Measurements from ENCODE around the gene SFXN5.

DNA sequence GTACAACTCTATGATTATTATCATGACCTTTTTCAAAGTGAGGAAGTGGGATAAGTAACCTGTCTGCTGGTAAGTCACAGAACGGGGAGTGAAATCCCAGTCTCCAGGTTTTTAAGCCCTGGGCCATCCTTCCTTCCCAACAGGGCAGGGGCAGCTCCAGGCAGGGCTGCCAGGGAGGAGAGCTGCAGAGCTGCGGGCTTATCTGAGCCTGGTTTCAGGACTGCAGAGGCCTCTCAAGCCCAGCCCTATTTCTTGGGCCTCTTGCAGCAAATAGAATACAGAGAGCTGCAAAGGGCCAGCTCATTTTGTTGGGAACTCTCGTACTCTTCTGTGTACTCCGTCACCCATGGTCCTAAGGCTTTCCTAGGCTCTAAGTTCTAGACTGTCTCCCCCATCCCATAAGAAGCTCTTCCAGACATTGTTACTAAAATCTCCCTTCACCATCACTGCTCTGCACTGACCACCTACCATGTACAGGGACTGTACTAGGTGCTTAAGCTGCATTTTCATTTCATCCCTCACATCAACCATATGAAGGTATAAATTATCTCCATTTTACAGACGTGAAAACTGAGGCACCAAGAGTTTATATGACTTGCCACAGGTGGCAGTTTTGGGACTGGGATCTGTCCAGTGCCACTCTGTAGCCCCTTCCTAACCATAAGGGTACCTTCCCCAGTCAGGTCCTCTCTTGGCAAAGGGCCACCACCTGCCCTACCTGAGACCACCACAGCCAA is 38.1 kb upstream of the SFXN5 start:
- TF ChIP-seq RFX5 (IDR thresholded peaks at IDR 0.05; ENCODE audit: borderline replicate concordance, low read depth, low read length) (no peak), KDM1A (IDR thresholded peaks at IDR 0.05; ENCODE audit: borderline replicate concordance, low read length) (peak; percentile 58; the same call in 1 of the 2 replicates), BRCA1 (IDR thresholded peaks at IDR 0.05; ENCODE audit: low read depth, low read length) (no peak), CBX5 (IDR thresholded peaks at IDR 0.05; ENCODE audit: low read depth, low read length) (no peak), EZH2 (IDR thresholded peaks at IDR 0.05; ENCODE audit: low read depth, low read length, severe bottlenecking) (no peak), TCF12 (IDR thresholded peaks at IDR 0.05; ENCODE audit: low read depth, low read length) (no peak)
- TF ChIP-seq, protein P1, sequence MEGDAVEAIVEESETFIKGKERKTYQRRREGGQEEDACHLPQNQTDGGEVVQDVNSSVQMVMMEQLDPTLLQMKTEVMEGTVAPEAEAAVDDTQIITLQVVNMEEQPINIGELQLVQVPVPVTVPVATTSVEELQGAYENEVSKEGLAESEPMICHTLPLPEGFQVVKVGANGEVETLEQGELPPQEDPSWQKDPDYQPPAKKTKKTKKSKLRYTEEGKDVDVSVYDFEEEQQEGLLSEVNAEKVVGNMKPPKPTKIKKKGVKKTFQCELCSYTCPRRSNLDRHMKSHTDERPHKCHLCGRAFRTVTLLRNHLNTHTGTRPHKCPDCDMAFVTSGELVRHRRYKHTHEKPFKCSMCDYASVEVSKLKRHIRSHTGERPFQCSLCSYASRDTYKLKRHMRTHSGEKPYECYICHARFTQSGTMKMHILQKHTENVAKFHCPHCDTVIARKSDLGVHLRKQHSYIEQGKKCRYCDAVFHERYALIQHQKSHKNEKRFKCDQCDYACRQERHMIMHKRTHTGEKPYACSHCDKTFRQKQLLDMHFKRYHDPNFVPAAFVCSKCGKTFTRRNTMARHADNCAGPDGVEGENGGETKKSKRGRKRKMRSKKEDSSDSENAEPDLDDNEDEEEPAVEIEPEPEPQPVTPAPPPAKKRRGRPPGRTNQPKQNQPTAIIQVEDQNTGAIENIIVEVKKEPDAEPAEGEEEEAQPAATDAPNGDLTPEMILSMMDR (IDR thresholded peaks at IDR 0.05; ENCODE audit: control extremely low read depth in 1 of 3, insufficient read depth in 1 of 3, low read depth in 1 of 3, low read length in 3 of 3): no peak
- TF ChIP-seq, protein P2, sequence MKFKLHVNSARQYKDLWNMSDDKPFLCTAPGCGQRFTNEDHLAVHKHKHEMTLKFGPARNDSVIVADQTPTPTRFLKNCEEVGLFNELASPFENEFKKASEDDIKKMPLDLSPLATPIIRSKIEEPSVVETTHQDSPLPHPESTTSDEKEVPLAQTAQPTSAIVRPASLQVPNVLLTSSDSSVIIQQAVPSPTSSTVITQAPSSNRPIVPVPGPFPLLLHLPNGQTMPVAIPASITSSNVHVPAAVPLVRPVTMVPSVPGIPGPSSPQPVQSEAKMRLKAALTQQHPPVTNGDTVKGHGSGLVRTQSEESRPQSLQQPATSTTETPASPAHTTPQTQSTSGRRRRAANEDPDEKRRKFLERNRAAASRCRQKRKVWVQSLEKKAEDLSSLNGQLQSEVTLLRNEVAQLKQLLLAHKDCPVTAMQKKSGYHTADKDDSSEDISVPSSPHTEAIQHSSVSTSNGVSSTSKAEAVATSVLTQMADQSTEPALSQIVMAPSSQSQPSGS (IDR thresholded peaks at IDR 0.05; ENCODE audit: low read length): no peak
- TF ChIP-seq, protein P3, sequence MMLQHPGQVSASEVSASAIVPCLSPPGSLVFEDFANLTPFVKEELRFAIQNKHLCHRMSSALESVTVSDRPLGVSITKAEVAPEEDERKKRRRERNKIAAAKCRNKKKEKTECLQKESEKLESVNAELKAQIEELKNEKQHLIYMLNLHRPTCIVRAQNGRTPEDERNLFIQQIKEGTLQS (IDR thresholded peaks at IDR 0.05; ENCODE audit: insufficient read depth, low read depth, low read length): no peak
- TF ChIP-seq, protein P4, sequence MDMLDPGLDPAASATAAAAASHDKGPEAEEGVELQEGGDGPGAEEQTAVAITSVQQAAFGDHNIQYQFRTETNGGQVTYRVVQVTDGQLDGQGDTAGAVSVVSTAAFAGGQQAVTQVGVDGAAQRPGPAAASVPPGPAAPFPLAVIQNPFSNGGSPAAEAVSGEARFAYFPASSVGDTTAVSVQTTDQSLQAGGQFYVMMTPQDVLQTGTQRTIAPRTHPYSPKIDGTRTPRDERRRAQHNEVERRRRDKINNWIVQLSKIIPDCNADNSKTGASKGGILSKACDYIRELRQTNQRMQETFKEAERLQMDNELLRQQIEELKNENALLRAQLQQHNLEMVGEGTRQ (IDR thresholded peaks at IDR 0.05; ENCODE audit: low read length): no peak
